Left lung (tissue), 10 donors: ENCODE results near the gene KCNMB2. TPM values are rescaled to one million over a fixed set of nuclear protein-coding genes. Genes with fewer than 3 reads are reported as not detected.

ENCODE experiments used
- ATAC-seq: fragments of 200-7000 bp; cut with Tn5 transposase; one replicate; pipeline ENCODE4 v1.9.1; 2020; ENCODE audit warnings: moderate library complexity
- DNase-seq, 4 donors: peaks; one replicate each; pipeline ENCODE4 v3.0.0-alpha.2; 2013 to 2020
- H3K27ac ChIP-seq, 2 donors: fragments of 200-600 bp; sonication (generic) in 1 of 2; one replicate each; pipeline versions ENCODE4 v1.5.0 to v1.8.0; 2020 to 2021
- H3K27me3 ChIP-seq, 2 donors: fragments of 200-600 bp; sonication (generic) in 1 of 2; one replicate each; pipeline versions ENCODE4 v1.5.0 to v1.8.0; 2020 to 2021
- H3K36me3 ChIP-seq, 2 donors: fragments of 200-600 bp; sonication (generic) in 1 of 2; one replicate each; pipeline versions ENCODE4 v1.5.0 to v1.8.0; 2020 to 2021
- H3K4me1 ChIP-seq, 2 donors: fragments of 200-600 bp; one replicate each; pipeline ENCODE4 v1.8.0; 2021
- H3K4me3 ChIP-seq, 2 donors: fragments of 200-600 bp; sonication (generic) in 1 of 2; one replicate each; pipeline versions ENCODE4 v1.5.0 to v1.8.0; 2020 to 2021; ENCODE audit warnings: mild to moderate bottlenecking in 1 of 2
- H3K9me3 ChIP-seq, 2 donors: fragments of 200-600 bp; sonication (generic) in 1 of 2; one replicate each; pipeline versions ENCODE4 v1.5.0 to v1.8.0; 2020 to 2021
- CTCF ChIP-seq, 2 donors: fragments of 200-600 bp; sonication (generic) in 1 of 2; IDR thresholded peaks; one replicate each; pipeline versions ENCODE4 v1.5.0 to v1.8.0; 2021; ENCODE audit warnings: antibody characterized with exemption in 2 of 2
- intact Hi-C, 2 donors: fragments of 100-400 bp; cut with DNase I; formaldehyde crosslinking; loops; one replicate each; pipeline versions ENCODE4 v1.11.2 to v1.14.2; 2022
- polyA plus RNA-seq, 6 donors: library from polyadenylated mRNA; unstranded; fragments of 120-200 nt; gene quantifications; one replicate each; pipeline ENCODE4 v1.2.1, GENCODE V29; 2013; ENCODE audit not compliant: insufficient read length in 6 of 6
- total RNA-seq, 2 donors: library from RNA; stranded (reverse); fragmentation: NEBNext Ultra II Directional; extraction: Animal tissue kit (Norgen Biotek cat#: 25700); gene quantifications; one replicate each; pipeline ENCODE4 v1.2.1, GENCODE V29; 2021
- donor health status: DM: no; HTN: yes; CAD: no.
- donor health status: DM: no; HTN: no; CAD: no.

The KCNMB2 gene
- total and polyA plus RNA-seq, 8 donors = 0.45 to 16.9 (median 12.1) TPM

- Histone ChIP-seq H3K36me3 (no peaks in the 10 kb centered on the region), H3K27ac (no peak overlapping the region), H3K27me3 (no peaks in the 10 kb centered on the region), H3K9me3 (no peaks in the 10 kb centered on the region), H3K4me1 (no peaks in the 10 kb centered on the region), H3K4me3 (no peak overlapping the region)
- DNase-seq (no peak), ATAC-seq (no peak)
- intact Hi-C loops = no loop called here
- TF ChIP-seq CTCF (IDR thresholded peaks at IDR 0.05) = no peak
Measured at GRCh38 chr3:178707311-178708031, 171.2 kb downstream of the KCNMB2 start.

- H3K27me3 ChIP-seq = no peaks in the 10 kb centered on the region
- H3K27ac ChIP-seq = no peak overlapping the region
- no peaks in the 10 kb centered on the region for H3K36me3 ChIP-seq
- DNase-seq (peak in 1 of 4 donors; percentile 54), ATAC-seq (no peak)
- H3K4me3 ChIP-seq = no peak overlapping the region
- TF ChIP-seq CTCF (IDR thresholded peaks at IDR 0.05) = no peak
- intact Hi-C loops = no loop called here
- no peaks in the 10 kb centered on the region for H3K4me1 ChIP-seq
- H3K9me3 ChIP-seq = no peaks in the 10 kb centered on the region
Measured at GRCh38 chr3:178709051-178709450, 172.8 kb downstream of the KCNMB2 start.

- Histone ChIP-seq H3K4me1 (no peaks in the 10 kb centered on the region), H3K27ac (no peak overlapping the region), H3K9me3 (no peaks in the 10 kb centered on the region), H3K36me3 (no peaks in the 10 kb centered on the region), H3K27me3 (no peaks in the 10 kb centered on the region), H3K4me3 (no peak overlapping the region)
- no peak for TF ChIP-seq CTCF (IDR thresholded peaks at IDR 0.05)
- ATAC-seq (no peak), DNase-seq (no peak)
- intact Hi-C loops = no loop called here
Measured at GRCh38 chr3:178711753-178712152, 175.5 kb downstream of the KCNMB2 start.

- Histone ChIP-seq H3K4me1 (no peaks in the 10 kb centered on the region), H3K9me3 (no peaks in the 10 kb centered on the region), H3K27me3 (no peaks in the 10 kb centered on the region), H3K4me3 (no peak overlapping the region), H3K27ac (no peak overlapping the region), H3K36me3 (no peaks in the 10 kb centered on the region)
- ATAC-seq = peak; percentile 61
- no peak for DNase-seq
- intact Hi-C loops = no loop called here
- no peak for TF ChIP-seq CTCF (IDR thresholded peaks at IDR 0.05)
Measured at GRCh38 chr3:178712247-178712646, 176.0 kb downstream of the KCNMB2 start.

- Histone ChIP-seq H3K27ac (no peak overlapping the region), H3K27me3 (no peaks in the 10 kb centered on the region), H3K36me3 (no peaks in the 10 kb centered on the region), H3K4me1 (no peaks in the 10 kb centered on the region), H3K4me3 (no peak overlapping the region), H3K9me3 (no peaks in the 10 kb centered on the region)
- TF ChIP-seq CTCF (IDR thresholded peaks at IDR 0.05) = no peak
- ATAC-seq (no peak), DNase-seq (peak in 2 of 4 donors; percentile 45 to 66)
- intact Hi-C loops = no loop called here
Measured at GRCh38 chr3:178714925-178715832, 178.9 kb downstream of the KCNMB2 start.
